Measurements from ENCODE around the gene LDB2.
"Not testable (repeated sequence)": the region's sequence is repeated elsewhere in the genome, so short reads cannot be mapped to it uniquely, and the experiment has no call there.

LDB2 gene

GRCh38 chr4:16582036-16582435 lies 316.4 kb downstream of the LDB2 start:
- DNase-seq = no peak

- no peak for DNase-seq
Measured at GRCh38 chr4:16581117-16581516, 317.3 kb downstream of the LDB2 start.

DNA sequence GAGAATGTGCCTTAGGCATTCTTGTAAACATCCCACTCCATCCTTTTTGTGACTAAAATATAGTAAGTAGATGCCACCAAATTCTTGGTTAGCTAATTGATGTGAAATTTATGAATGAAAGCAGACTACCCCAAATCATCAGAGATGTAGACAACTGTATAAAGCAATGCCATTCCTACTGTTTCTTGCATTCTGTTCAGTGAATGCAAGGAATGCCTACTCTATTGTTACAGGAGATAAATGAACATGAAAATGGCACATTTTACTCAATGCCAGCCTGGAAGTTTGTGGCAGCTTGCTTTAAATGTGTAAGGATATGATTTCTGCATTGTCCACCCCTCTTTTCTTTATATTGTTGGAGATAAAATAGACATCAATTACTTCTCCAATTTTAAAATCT lies 317.9 kb downstream of the LDB2 start:
- DNase-seq = no peak

- no peak for DNase-seq
Measured at GRCh38 chr4:16579866-16580265, 318.6 kb downstream of the LDB2 start.

DNA sequence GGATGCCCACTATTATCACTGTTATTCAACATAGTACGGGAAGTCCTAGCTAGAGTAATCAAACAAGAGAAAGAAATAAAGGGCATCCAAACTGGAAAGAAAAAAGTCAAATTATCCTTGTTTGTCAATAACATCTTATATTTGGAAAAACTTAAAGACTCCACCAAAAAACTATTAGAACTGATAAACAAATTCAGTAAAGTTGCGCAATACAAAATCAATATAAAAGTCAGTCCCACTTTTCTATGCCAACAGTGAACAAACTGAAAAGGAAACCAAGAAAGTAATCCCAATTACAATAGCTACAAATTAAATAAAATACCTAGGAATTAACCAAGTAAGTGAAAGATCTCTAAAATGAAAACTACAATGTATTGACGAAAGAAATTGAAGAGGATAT lies 321.3 kb downstream of the LDB2 start:
- no peak for DNase-seq

DNA sequence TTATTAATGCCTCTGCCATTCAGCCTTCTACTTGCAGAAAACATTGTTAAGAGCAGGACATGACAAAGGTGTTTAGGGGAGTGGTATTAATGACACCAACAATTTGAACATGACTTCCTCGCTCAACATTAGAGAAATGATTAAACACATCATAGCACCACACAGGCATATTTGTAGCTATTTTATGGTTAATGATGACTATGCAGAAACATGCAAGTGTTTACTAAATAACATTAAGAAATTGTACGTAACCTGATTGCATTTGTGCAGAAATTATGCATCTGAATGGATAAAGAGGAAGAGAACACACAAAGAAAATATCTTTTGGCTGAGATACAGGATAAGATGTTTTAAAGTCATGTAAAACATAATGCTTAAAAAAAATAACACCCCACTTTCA lies 323.5 kb downstream of the LDB2 start:
- DNase-seq = no peak

DNA sequence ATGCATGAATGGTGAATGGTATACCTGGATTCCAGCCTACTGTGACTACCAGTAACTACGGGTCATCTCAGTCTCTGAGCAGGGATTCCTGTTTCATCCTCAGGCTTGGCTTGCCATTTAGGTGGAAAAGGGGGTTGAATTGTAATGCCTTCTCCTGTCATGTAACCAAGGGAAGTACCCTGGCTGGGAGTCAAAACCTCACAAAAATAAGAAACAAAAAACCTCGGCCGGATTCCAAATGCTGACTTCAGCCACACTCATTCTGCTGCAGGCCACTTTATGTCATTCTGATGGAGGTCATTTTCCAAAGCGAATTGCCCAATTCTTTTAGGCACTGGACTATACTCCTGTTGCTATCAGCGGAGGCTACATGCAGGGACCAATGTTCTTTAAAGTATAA lies 324.7 kb downstream of the LDB2 start:
- DNase-seq = no peak

DNA sequence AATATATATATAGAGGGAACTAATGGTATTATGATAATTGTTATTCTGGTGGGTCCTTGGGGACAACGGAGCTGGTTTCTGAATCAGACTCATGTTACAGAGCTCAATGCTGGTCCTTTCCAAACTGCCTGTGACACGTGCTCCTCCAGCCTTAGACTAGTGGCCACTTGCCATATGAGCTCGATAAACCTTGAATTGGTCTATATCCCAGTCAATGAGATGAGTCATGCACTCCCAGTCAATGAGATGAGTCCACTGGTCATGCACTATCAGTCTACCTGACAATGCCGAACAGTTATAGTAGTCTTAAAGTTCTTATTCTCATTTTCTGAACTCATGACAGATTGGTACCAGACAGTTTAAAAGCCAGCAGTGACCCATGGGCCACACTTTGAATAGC lies 325.2 kb downstream of the LDB2 start:
- DNase-seq = no peak

DNA sequence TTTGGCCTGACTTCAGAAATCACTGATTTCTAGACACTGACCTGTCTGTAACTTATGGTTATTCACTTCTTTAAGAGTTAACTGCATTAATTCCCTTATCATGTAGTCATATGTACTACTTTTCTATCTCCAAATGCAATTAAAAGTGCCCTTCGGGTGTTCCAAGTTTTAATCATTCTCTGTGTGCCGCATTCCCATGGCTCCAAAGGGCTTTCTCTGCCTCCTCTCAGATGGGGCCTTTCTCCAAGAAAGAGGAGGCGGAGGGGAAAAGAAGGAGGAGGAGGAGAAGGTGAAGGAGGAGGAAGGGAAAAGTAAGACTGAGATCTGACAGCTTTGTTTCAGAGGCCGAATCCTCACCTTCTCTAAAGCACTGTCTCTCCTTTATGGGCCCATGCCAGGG lies 325.8 kb downstream of the LDB2 start:
- DNase-seq = no peak

GRCh38 chr4:16572161-16572560 lies 326.3 kb downstream of the LDB2 start:
- DNase-seq = no peak

DNA sequence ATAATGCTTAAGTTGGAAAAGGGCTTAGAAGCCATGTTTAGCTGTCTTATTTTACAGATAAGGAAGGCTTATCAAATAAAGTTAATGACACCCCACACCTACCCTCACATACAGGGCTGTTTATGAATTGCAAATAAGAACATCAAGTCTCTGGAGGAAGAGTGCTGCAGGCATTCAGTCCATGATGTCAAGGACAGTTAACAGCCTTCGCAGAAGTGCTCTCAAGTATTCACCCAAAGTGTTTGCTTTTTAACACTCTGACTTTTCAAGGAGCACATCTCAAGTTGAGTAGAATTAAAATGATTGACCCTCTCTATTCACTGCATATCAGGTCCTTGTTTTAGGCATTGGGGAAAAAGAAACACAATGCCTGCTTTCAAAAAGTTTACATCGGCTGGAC lies 328.7 kb downstream of the LDB2 start:
- DNase-seq = no peak

- DNase-seq = not testable (repeated sequence)
Measured at GRCh38 chr4:16557316-16557715, 341.1 kb downstream of the LDB2 start.

DNA sequence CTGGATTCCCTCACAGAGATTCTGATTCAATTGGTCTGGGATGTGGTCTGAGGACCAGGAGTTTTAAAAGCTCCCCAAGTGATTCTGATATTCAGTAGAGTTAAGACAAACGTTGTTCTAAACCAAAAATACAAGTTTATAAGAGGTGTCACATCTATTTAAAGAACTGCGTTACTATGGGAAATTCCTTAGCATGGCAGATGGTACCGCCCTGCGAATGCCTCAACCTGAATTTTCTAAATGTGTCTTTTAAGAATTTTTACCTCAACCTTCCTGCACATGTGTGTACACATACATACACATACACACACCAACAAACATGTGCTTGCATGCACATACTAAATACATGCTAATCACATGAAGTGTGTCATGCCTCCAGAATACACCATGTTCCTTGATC lies 343.3 kb downstream of the LDB2 start:
- DNase-seq = no peak

DNA sequence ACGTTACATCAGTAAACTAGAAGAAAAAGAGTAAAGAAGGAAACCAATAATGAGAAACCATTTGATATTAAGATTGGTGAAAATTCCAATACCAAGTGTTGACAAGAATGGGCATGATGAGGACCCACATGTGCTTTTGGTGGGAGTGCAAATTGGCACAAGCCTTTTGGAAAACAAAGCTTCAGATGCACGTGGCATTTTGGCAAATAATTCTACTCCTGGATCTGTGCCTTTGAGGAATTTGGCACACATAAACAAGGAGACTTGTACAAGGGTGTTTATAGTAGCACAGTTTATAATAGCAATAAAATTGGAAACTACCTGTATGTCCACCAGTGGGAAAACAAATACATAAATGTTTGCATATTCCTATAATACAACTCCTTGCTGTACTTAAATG lies 347.9 kb downstream of the LDB2 start:
- DNase-seq = no peak

GRCh38 chr4:16545656-16546055 lies 352.8 kb downstream of the LDB2 start:
- no peak for DNase-seq

DNA sequence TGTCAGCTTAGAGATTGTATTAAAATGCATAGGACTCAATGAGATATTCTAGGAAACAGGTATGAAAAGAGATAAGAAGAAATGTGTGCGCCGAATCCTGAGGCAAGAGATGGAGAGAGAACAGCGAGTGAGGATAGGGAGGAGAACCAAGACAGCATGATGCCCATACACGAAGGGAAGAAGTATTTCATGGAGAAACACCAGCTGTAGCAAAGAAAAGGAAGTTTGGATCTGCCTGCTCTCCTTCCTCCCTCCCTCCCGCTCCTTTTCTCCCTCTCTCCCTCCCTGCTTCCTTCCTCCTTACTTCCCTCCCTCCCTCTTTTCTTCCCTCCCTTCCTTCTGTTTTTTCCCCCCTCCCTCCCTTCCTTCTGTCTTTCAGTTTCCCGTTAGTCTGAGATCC lies 353.6 kb downstream of the LDB2 start:
- no peak for DNase-seq

GRCh38 chr4:16544251-16544721 lies 354.2 kb downstream of the LDB2 start:
- no peak for DNase-seq

GRCh38 chr4:16537926-16538325 lies 360.5 kb downstream of the LDB2 start:
- DNase-seq = no peak

DNA sequence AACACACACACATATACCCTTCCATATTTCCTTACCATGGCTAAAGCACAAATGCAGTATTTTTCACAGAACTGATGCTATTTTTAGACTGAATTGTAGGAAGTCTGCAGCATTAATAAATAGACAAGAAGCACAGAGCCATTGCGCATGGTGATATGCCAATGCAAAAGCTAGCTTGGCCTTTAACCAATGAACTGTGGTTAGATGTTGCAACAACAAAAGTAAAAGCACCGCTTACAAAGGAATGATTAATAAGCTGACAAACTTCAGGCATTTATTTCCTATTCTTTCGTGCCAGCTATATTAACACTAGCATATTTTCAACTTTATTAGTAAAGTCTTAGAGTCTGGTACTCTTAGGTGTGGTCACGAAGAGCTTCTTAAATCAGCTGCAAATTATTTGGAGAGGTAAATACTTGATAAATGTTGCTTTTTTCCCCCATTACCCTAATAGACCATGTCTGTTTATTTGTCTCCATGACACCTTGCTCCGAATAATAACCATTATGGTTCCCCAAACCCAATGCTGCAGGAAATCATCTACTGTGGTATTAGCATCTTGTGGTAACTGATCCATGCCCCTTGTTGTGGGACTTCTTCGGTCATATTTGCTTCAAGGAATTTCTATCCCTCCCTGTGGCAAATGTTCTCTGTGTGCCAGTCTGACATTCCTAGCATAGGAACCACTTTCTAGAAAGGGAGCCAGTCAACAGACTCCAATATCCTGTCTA lies 366.0 kb downstream of the LDB2 start:
- no peak for DNase-seq

- DNase-seq = no peak
Measured at GRCh38 chr4:16530688-16531635, 367.5 kb downstream of the LDB2 start.

DNA sequence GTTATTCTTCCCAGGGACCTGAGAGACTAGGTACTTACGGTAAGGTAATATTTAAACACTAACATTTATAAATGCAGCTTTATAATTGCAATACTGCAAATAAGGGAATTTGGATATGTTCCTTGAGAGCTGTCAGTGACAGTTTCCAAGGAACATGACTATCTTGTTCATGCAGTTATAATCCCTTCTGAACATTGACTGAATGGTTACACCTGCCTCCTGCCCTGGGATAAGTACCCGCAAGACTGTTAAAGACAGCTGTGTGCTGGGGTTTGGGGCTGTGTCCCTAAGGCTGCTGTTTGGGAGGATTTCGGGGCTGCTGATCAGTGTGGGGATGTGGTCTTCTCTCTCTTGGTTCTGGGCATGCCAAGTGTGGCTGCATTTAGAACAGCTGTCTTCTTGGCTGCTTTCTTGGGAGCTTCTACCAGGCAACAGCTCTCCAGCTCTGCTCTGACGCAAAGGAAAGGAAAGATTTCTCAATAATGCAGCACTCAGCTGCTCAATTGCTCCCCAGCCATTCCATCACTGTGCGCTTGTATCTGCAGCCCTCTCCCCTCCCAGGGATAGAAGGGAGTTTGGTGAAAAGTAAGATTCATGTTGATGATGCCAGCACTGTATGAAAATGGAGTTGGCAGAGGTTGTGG lies 373.4 kb downstream of the LDB2 start:
- DNase-seq = no peak

- DNase-seq = no peak
Measured at GRCh38 chr4:16524406-16524805, 374.0 kb downstream of the LDB2 start.

DNA sequence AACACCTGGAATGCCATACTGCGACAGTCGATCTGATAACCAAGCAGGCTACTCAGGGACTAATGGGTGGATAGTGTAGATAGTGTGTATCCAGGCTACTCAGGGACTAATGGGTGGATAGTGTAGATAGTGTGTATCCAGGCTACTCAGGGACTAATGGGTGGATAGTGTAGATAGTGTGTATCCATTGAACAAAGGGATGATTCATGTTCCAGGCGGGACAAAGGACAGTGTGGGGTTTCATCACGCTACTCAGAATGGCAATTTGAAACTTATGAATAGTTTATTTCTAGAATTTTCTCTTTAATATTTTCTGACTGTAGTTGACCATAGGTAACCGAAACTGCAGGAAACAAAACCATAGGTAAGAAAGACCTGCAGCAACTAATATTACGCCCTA lies 374.9 kb downstream of the LDB2 start:
- not testable (repeated sequence) for DNase-seq
